IPS-18a (cell line): ENCODE data around the gene PLXND1.

ENCODE experiments used
- H3K27ac ChIP-seq: one replicate; pipeline ENCODE4 v1.5.1; 2013; ENCODE audit warnings: low read length
- H3K27me3 ChIP-seq: one replicate; pipeline ENCODE4 v1.6.1; 2013; ENCODE audit warnings: mild to moderate bottlenecking, low read length; ENCODE audit not compliant: control insufficient read depth, insufficient read depth
- H3K36me3 ChIP-seq: one replicate; pipeline ENCODE4 v1.6.1; 2013; ENCODE audit warnings: low read depth, low read length; ENCODE audit not compliant: control insufficient read depth
- H3K4me1 ChIP-seq: one replicate; pipeline ENCODE4 v1.6.1; 2013; ENCODE audit warnings: low read depth, low read length; ENCODE audit not compliant: control insufficient read depth
- H3K4me3 ChIP-seq: one replicate; pipeline ENCODE4 v1.5.1; 2013; ENCODE audit warnings: low read length
- H3K9ac ChIP-seq: one replicate; pipeline ENCODE4 v1.6.1; 2013; ENCODE audit warnings: mild to moderate bottlenecking, low read length, moderate library complexity
- H3K9me3 ChIP-seq: one replicate; pipeline ENCODE4 v1.6.1; 2013; ENCODE audit warnings: low read depth, low read length; ENCODE audit not compliant: control insufficient read depth

The PLXND1 gene

DNA sequence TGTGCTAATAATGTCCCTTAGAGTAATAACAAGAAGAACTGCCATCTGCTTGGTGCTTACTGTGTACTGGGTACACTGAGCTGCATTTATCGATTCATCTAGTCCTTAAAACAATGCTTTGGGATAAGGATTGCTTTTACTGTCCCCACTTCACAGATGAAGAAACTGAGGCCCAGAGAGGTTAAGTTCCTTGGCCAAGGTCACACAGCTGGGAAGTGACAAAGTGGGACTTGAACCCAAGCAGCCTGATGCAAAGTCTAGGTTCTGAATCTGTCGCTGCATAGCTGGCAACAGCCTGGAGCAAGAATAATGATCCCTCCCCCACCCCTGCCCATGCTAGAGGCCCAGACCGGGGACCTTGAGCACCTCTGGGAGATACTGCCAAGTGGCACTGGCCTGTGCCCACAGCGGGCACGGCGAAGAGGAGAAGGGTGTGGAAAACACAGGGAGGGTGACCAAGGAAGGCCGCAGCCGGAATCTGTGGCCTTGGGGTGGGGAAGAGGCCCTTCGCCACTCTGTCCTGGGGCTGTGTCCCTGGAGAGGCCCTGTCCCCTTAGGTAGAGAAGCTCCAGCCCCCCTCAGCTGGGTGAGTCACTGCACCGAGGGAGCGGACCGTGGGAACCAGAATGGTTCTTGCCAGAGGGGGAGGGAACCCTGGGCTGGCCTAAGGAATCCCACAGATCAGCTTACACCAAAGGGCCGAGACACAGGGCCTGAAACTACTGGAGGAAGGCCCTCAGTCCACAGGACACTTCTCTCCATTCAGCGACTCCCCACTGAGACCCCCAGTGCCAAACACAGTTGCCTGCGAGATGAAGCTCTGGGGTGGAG is 3.5 kb downstream of the PLXND1 start:
- Histone ChIP-seq H3K9me3 (no peaks in the 10 kb centered on the region), H3K36me3 (no peaks in the 10 kb centered on the region), H3K27me3 (peaks cover 35% of the 10 kb centered on the region), H3K4me1 (peaks cover 35% of the 10 kb centered on the region), H3K27ac (no peak overlapping the region), H3K4me3 (no peak overlapping the region), H3K9ac (no peak overlapping the region)

DNA sequence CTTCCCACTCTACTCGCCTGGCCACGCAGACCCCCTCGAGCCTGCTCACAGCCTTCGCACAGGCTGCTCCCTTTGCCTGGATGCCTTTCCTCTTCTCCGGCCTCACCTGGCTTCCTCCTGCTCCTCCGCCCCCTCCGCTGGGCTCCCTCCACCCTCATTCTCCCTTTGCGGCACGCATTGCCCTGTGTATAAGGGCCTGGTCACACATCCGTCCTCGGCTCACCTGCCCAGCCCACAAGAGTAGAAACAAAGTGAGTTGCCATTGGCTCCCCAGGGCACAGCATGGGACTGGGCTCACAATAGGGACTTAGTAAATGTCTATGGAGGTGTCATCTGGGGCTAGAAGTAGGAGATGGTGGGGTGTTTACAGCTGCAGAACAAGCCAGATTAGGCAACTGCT is 4.2 kb downstream of the PLXND1 start:
- H3K9ac ChIP-seq, result no peak overlapping the region
- H3K27me3 ChIP-seq, result peaks cover 28% of the 10 kb centered on the region
- no peak overlapping the region for H3K27ac ChIP-seq
- H3K4me1 ChIP-seq, result peaks cover 36% of the 10 kb centered on the region
- no peaks in the 10 kb centered on the region for H3K36me3 ChIP-seq
- no peaks in the 10 kb centered on the region for H3K9me3 ChIP-seq
- no peak overlapping the region for H3K4me3 ChIP-seq

DNA sequence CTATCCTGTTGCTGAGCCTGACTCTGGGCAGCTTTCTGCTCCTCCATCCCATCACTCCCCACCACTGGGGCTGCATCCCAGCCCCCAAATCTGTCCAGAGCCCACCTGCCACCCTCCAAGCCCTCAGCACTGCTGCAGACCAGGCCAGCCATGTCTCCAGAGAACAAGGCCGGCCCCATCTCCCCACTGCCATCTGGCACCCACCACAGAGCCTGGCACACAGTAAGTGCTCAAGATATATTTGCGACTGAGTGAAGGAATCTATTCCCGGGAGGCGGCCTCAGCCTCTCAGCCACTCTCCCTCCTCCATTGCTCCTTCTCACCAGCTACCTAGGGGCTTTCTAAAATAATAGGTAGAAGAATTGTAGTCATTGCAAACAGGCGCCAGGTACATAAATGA is 4.8 kb downstream of the PLXND1 start:
- no peaks in the 10 kb centered on the region for H3K36me3 ChIP-seq
- H3K4me1 ChIP-seq, result peaks cover 36% of the 10 kb centered on the region
- H3K9ac ChIP-seq, result no peak overlapping the region
- peaks cover 24% of the 10 kb centered on the region for H3K27me3 ChIP-seq
- no peak overlapping the region for H3K27ac ChIP-seq
- H3K9me3 ChIP-seq, result no peaks in the 10 kb centered on the region
- no peak overlapping the region for H3K4me3 ChIP-seq

DNA sequence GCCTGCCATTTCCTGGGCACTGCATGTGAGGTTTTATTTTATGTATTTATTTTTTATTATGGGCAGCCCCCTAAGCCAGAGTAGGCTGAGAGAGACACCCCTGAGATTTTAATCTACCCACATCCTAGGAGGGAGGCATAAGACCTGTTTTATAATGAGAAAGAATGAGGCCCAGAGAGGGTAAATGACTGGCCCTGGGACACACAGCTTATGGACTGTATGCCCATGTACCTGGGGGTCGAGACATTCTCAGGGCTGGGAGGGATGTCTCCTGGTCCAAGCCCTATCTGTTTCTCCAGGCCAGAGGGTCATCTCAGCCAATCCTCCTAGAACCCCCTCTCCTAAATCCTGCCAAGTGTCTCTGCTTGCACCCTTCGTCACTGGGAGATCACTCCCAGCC is 6.1 kb downstream of the PLXND1 start:
- no peak overlapping the region for H3K27ac ChIP-seq
- no peaks in the 10 kb centered on the region for H3K36me3 ChIP-seq
- no peak overlapping the region for H3K4me3 ChIP-seq
- H3K9ac ChIP-seq, result no peak overlapping the region
- H3K4me1 ChIP-seq, result peaks cover 44% of the 10 kb centered on the region
- peaks cover 15% of the 10 kb centered on the region for H3K27me3 ChIP-seq
- no peaks in the 10 kb centered on the region for H3K9me3 ChIP-seq

DNA sequence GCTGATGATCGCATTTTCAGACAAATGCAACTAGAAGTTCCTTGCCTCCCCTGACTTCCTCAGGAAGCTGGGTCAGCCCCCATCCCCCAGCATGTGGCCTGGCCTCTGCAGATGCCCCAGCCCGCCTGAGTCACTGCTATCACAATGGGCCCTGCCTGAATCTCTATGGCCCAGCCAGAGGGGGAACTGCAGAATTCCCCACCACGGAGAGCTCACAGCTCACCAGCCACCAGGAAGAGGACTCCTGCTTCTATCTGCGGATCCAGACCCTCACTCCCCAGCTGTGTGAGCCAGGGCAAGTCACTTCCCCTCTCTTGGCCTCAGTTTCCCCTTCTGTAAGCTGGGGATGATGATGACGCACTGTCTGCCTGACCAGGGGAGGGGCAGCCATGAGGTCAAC is 6.9 kb downstream of the PLXND1 start:
- peaks cover 44% of the 10 kb centered on the region for H3K4me1 ChIP-seq
- no peak overlapping the region for H3K9ac ChIP-seq
- H3K27ac ChIP-seq, result peak overlapping the region; percentile 24

DNA sequence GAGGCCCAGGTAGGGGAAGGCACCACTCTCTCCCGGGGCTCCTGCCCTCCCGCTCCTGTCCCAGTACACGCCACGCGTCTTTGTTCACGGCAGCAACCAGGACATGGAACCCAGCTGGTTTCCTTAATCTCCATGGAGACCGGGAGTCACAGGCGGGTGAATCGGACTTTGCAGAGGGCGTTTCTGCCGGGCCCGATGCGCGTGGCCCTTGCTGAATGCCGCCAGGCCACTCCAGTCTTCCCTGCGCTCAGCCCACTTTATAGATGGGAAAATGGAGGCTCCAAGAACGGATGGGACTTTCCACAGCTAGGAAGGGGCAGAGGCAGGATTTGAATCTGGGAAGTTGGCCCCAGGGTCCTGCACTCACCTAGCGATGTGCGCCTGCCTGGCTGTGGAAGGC is 7.4 kb downstream of the PLXND1 start:
- Histone ChIP-seq H3K27ac (no peak overlapping the region), H3K36me3 (no peaks in the 10 kb centered on the region)

More for the DNA sequence above, 6.9 kb downstream of the PLXND1 start:
- peaks cover 8% of the 10 kb centered on the region for H3K27me3 ChIP-seq
- H3K9me3 ChIP-seq, result no peaks in the 10 kb centered on the region
- H3K36me3 ChIP-seq, result no peaks in the 10 kb centered on the region
- no peak overlapping the region for H3K4me3 ChIP-seq

DNA sequence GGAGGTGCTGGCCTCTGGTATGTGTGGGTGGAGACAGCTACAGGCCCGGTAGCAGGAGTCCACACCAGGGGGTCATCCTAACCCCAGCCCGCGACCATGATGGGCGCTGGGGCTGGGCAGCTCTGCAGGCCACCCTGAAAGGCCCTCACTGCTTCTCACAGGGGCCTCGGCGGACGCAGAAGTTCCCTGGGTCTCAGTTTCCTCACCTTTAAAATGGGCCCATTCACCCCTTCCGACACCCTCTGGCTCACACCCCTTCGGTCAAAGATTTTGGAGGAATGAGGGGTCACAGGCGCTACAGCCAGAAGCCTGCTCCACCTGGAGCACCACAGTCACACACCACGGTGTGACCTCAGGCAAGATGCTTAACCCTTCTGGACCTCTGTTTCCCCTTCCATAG is 8.0 kb downstream of the PLXND1 start:
- Histone ChIP-seq H3K9ac (no peak overlapping the region), H3K4me1 (peaks cover 54% of the 10 kb centered on the region), H3K27me3 (peaks cover 6% of the 10 kb centered on the region), H3K27ac (no peak overlapping the region), H3K9me3 (no peaks in the 10 kb centered on the region), H3K4me3 (no peak overlapping the region), H3K36me3 (no peaks in the 10 kb centered on the region)

More for the DNA sequence above, 7.4 kb downstream of the PLXND1 start:
- Histone ChIP-seq H3K27me3 (peaks cover 8% of the 10 kb centered on the region), H3K9ac (no peak overlapping the region), H3K9me3 (no peaks in the 10 kb centered on the region), H3K4me1 (peaks cover 48% of the 10 kb centered on the region), H3K4me3 (no peak overlapping the region)

DNA sequence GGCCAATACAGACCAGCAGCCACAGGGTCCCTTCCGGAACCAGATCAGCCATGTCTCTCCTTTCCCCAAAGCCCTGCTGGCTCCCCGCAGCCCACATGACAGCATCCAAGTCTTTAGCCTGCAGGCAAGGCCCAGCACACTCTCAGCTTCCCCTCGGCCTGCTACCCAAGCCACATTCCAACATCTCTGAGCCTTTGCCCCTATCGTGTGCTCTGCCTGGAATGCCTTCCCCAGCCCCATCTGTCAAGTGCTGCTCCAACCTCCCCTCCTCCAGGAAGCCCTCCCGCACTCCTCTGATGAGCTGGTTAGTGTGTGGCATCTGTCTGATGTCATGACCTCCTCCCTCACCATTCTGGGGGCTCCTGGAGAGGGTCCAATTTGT is 8.5 kb downstream of the PLXND1 start:
- no peak overlapping the region for H3K9ac ChIP-seq

DNA sequence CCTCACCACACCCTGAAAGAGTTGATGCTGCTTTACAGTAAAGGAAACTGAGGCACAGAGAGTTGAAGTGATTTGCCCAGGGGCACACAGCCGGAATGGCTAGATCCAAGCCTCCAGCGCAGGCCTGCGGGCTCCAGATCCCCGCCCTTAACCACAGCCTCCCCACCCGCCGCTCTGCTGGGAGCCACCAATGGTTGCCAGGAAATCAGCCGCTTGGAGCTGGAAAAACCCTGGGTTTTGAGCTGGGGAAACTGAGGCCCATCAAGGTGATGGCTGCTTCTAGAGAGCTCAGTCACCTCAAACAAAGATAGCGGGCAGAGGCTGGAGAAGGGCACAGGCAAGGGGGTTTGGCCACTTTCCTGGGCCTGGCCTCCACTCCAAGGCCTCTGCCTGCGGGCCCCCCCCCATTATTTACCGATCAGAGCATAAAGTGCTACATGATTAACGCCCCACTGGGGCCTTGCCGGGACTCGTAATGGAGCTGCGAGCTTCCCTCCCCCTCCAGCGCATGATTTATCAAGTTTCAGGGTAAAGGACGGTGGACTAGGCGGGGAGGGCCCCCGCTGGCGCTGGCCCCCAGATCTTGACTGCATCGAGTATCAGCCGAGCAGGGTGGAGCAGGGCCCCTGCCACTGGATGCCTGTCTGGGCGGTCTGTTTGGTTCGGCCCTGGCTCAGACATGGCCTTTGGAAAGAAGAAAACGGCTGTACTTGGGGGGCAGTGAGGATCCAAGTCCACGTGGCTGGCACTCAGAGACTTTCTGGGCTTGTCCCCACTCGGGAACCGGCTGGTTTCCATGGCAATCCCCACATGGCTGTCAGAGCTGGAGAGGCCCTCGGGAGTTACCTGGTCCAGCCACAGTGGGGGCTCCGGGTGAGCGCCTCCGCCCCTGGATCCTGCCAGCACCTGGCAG is 9.1 kb downstream of the PLXND1 start:
- H3K36me3 ChIP-seq, result no peaks in the 10 kb centered on the region
- no peak overlapping the region for H3K9ac ChIP-seq
- H3K9me3 ChIP-seq, result no peaks in the 10 kb centered on the region
- H3K4me3 ChIP-seq, result no peak overlapping the region
- H3K4me1 ChIP-seq, result peaks cover 53% of the 10 kb centered on the region
- H3K27ac ChIP-seq, result no peak overlapping the region
- H3K27me3 ChIP-seq, result peaks cover 6% of the 10 kb centered on the region

More for the DNA sequence above, 8.5 kb downstream of the PLXND1 start:
- Histone ChIP-seq H3K4me1 (peaks cover 56% of the 10 kb centered on the region), H3K4me3 (no peak overlapping the region), H3K36me3 (no peaks in the 10 kb centered on the region), H3K27ac (no peak overlapping the region), H3K9me3 (no peaks in the 10 kb centered on the region), H3K27me3 (peaks cover 6% of the 10 kb centered on the region)

DNA sequence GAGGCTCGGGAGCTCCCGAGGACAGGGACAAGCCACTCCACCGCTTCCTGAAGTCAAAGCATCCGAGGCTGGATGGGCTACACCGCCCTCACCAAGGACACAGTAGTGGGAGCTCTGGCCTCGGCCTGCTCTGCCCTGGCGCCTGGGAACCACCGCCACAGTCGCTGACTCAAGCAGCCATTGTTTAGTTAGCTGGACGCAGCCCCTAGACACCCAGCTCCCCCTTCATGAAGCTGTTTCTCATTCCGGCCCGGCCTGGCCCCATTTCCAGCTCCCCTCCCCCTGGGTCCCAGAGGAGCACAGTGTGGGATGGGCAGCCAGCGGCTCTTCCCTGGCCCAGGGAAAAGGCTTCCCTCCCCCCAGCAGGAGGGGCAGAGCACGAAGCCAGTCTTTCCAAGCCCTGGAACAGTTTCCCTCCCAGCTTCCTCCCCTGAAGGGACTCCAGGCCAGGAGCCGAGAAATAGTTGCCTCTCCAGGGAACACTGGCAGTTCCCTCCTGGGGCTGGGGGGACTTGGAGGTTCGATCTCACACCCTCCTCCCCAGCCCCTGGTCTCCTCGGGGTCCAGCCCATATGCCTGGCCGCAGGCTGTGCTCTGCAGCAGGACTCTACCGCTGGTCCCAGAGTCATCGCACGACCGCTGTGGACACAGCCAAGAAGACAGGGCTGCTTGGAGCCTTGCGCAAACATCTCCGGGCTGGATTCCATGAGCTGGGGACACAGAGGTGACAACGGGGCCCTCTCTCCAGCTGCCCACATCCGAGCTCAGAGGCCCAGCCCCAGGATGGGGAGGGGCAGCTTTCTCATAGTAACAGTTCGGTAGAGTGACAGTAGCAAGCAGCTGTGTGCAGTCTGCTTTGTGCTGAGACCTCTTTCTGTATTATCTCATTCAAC is 10.0 kb downstream of the PLXND1 start:
- Histone ChIP-seq H3K4me1 (peaks cover 56% of the 10 kb centered on the region), H3K4me3 (no peak overlapping the region), H3K9me3 (no peaks in the 10 kb centered on the region), H3K9ac (no peak overlapping the region), H3K27me3 (peaks cover 6% of the 10 kb centered on the region), H3K36me3 (no peaks in the 10 kb centered on the region), H3K27ac (no peak overlapping the region)
